Kidney capillary endothelial cell (primary cell): ENCODE results near the gene XPO6.

Source experiments
- DNase-seq: peaks from one replicate; pipeline ENCODE4 v3.0.0-alpha.2; 2018; ENCODE audit warnings: low spot score

The XPO6 gene

GRCh38 chr16:28062261-28062846 is 149.4 kb downstream of the XPO6 start:
- no peak for DNase-seq

- no peak for DNase-seq
Observed at GRCh38 chr16:28061352-28062101, 150.2 kb downstream of the XPO6 start.

DNA sequence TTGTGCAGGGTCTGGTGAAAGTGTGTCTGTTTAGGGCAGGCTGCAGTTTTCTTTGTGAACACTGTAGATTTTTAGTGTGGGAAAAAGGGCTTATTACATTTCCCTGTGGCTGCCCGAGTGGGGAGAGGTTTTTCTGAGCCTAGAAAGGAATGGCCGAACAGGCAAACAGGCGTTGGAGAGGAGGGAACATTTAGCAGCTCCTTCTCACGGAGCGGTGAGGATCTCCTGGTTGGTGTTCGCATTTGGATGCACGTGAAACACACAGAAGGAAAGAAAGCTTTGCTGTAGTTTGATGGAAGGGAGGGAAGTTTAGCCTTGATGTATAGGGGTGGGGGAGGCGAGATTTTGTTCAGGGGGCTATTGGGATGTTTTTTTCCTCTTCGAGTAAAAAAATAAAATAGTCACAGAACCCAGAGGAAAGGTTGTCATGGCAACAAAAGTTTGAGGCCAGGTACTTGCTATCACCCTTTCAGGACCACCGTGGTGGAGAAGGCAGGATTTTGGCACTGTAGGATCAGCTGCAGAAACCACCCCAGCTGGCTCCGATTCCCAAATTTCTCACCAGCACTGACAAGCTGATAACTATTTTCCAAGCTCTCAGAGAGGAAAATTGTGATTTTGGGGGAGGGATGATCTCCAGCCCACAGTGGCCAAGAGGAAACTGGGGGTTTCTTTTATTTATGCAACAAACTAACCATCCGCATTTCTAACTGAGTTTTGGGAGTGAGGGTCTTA is 151.8 kb downstream of the XPO6 start:
- DNase-seq, result no peak

- no peak for DNase-seq
Observed at GRCh38 chr16:28058839-28059589, 152.8 kb downstream of the XPO6 start.

- DNase-seq, result no peak
Observed at GRCh38 chr16:28057949-28058348, 153.8 kb downstream of the XPO6 start.

GRCh38 chr16:28053461-28053860 is 158.3 kb downstream of the XPO6 start:
- no peak for DNase-seq

GRCh38 chr16:28052274-28053128 is 159.3 kb downstream of the XPO6 start:
- DNase-seq, result no peak

DNA sequence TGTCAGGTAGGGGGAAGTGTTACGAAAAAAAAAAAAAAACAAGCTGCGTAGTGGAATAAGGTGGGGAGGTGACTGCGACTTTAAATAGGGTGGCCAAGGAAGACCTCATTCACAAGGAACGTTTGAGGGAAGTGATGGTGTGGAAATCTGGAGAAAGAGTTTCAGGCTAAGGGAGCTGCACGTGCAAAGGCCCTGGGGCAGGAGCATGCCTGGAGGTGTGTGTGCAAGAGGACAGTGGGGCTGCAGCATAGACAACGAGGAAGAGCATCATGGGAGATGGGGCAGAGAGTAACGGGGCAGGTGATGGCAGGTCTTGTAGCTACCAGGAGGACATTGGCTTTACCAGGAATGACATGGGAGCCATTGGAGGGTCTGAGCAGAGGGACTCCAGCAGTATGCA is 160.3 kb downstream of the XPO6 start:
- no peak for DNase-seq
